ENCODE data around the gene TRIM9.
A peak's percentile ranks its signal among the peaks of the same experiment; 100 is the strongest.
"Not testable (repeated sequence)": the region's sequence is repeated elsewhere in the genome, so short reads cannot be mapped to it uniquely, and the experiment has no call there.

TRIM9 gene

DNA sequence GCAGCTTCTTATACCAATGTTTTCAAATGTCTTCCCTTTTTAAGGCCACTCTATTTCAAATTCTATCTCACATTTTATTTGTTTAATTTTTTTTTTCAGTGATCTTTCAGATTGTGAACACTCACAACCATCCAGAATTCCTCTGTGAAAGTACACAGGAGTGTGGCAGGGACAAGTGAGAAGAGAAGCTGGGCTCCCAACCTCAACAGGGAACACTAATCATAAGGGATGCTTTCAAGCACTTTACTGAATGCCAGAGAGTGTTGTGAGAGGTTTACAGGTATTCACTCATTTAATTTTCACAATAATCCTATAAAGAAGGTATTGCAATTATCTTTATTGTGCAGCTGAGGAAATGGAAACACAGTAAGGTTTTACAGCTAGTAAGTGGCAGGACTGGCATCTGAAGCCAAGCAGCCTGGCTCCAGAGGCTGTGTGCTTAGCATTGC is 90.5 kb downstream of the TRIM9 start:
- no peak for DNase-seq (ENCODE audit: low read depth)

DNA sequence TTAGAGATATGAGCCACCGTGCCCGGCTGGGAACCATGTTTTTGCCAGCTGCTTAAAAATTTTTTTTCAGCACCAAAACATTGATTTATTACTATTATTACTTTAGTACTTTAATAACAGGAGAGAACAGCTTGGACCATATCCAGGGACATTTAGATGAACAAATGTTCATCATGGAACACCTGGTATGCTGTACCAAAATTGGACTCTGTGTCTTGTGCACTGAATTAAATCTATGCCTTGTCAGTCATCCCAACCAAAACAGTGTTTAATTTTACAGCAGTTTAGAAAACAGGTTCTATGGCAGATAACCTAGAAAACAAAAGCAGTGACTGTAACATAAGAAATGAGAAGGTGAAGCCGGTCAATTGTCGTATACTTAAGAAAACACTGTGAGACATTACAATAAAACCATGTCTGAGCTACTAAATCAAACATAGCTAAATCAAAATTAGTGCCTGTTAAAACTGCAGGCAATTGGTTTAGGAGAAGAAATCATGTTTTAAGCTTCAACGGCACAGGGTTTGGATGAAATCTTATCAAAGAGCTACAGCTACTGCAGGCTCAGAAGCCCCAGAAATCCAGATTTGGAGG is 92.4 kb downstream of the TRIM9 start:
- no peak for DNase-seq (ENCODE audit: low read depth)

DNA sequence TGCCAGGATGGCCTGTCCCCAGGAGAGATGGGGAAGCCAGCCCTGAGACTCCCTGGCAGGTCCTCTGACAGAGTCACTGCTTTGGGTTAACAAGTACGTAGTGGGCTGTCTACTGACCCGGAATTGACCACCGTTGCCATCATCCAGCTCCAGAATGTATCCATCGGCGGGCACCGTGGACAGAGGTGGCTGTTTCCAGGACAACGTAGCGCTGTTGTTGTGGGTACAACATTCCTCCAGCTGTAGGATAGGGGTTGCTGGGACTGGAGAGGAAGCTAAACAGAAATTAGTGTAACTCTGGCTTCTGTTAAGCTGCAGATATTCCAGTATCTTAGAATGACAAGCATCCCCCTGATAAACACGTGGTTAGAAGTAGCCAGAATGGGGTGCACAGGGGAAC is 94.3 kb downstream of the TRIM9 start:
- DNase-seq (ENCODE audit: low read depth): no peak

DNA sequence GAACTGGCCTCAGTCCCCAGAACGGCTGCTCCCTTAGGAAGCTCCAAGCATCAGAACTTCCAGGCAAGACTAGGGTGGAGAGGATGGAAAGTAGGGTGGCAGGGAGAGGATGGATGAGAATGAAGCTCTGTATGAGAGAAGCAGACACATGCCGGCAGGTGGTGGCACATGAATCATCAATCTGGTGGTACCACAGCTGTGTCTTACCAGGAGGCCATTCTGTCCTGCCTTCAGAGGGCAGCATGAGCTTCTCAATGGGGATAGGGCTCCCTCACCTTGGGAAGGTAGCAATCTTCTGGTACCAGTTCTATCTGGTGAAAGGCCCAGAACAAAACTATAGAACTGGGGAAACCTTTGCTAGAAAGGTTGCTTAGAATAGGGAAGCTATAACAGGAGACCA is 95.2 kb downstream of the TRIM9 start:
- DNase-seq (ENCODE audit: low read depth): no peak

DNA sequence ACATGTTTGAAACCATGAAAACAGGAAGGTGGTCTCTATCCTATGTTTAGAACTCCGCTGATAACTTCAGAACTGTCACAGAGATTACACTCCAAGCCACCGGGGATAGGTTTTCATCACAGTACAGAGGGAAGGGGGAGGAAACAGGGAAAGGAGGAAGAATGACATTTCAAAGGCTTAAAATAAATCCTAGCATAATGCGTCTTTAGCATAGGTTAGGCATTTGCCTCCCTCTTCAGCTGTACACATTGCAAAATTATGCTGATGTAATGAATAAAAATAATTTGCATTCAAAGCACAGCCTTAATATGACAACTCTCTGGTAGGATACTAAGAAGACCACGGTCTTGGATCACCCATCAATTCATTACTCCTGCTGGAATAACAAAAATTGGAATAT is 96.3 kb downstream of the TRIM9 start:
- no peak for DNase-seq (ENCODE audit: low read depth)

DNA sequence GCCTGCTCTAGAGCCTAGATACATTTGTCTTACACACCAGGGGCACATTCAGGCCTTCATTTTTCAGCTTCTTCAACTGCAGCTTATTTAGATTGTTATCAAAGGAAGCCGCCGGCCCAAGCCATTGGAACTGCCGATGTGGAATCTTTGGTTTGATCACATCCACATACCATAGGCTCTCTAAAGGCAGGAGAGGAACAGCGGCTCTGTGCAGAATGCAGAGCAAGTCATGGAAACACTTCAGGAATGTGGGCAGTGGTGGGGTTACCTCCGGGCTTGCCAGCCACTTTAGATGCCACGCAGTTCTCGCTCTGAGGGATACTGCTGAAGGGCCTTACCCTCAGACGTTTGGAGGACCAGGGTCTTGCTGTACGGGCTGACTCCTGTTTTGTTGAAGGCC is 97.2 kb downstream of the TRIM9 start:
- DNase-seq (ENCODE audit: low read depth): no peak

DNA sequence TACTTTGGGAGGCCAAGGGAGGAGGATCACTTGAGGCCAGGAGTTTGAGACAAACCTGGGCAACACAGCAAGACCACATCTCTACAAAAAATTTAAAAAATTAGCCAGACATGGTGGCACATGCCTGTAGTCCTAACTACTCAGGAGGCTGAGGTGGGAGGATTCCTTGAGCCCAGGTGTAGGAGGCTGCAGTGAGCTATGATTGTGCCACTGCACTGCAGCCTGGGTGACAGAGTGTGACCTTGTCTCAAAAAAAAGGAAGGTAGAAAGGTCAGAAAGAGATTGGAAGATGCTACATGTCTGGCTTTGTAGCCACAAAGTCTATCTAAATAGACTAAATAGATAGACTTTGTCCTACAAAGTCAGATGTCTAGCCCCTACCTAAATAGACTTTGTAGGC is 100.7 kb downstream of the TRIM9 start:
- not testable (repeated sequence) for DNase-seq (ENCODE audit: low read depth)

DNA sequence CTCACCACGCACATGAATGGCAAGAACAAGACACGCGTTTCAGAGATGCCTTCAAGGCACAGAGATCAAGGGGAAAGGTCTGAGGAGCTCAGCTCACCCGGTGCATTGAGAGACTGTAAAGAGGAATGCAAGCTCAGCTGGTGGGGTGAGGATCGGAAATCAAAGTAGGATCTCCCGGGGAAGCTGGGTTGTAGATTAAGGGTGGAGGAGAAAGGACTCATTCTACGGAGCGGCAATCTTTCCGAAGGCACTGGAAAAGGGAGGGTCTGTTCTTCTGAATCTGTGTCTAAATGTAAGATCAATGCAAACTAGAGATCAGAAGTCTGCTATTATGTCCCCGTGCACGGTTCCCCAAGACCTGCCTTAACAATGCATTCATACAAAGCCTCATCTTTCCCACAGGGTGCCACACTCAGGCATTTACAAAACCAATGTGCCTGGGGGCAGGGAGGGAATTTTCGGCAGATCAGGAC is 109.0 kb downstream of the TRIM9 start:
- no peak for DNase-seq (ENCODE audit: low read depth)

DNA sequence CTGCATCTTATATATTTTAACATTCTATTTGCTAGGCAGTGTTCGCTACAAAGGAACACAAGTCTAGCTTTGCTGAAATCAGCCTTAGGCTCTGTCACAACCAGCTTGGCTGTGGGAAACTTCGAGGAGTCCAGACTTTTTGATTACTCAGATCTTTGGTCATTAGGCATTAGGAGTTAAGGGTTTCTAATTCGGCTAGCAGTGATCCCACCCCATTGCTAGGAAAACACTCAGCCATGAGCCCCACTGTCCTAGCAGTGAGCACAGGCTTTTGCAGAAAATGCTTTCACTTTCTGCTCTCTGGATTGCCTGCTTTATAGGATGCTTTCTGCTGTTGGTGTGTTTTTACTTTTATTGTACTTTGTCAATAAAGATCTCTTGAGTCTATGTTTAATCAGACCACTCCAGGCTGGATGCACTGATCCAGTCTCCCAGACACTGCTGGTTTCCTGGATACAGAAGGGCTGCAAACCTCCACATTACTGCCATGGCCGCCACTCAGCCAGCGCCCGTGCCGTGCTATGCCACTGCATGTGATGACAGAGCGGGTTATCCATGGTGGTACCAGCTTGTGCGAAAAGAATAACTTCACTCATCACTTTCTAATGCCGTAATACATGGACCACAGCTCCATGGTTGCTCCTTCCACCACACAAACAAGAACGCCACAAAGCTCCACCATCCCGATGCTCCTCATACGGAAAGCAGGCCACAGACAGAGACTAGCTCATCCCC is 109.6 kb downstream of the TRIM9 start:
- DNase-seq (ENCODE audit: low read depth): no peak

DNA sequence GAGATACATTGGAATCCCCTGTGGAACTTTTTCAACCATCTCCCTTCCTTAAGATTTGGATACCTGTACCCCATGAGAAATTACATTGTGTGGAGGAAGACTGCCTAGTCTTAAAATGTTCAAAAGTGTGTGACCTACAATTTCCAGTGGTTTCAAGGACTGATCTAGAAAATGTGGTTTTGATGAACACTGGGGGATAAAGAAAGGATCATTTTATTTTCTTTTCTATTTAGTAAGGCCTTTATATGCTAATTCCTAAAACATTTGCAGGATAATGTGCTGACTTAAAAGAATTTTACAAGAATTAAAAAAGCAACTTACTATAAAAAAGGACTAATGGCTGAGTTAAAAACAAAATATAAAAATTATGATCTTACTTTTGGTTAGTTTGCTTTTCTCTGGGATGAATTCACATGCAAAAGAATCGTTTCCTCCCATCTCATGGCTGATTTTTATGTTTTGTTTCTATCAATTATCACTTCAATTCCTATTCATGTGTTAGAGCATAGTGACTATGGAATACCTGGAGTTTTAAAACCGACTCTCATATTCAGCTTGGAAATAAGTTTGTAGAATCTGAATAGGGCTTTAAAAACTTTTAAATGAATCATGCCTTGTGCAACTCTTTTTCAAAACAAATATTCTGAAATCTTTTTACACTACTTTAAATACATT is 110.7 kb downstream of the TRIM9 start:
- DNase-seq (ENCODE audit: low read depth): no peak

DNA sequence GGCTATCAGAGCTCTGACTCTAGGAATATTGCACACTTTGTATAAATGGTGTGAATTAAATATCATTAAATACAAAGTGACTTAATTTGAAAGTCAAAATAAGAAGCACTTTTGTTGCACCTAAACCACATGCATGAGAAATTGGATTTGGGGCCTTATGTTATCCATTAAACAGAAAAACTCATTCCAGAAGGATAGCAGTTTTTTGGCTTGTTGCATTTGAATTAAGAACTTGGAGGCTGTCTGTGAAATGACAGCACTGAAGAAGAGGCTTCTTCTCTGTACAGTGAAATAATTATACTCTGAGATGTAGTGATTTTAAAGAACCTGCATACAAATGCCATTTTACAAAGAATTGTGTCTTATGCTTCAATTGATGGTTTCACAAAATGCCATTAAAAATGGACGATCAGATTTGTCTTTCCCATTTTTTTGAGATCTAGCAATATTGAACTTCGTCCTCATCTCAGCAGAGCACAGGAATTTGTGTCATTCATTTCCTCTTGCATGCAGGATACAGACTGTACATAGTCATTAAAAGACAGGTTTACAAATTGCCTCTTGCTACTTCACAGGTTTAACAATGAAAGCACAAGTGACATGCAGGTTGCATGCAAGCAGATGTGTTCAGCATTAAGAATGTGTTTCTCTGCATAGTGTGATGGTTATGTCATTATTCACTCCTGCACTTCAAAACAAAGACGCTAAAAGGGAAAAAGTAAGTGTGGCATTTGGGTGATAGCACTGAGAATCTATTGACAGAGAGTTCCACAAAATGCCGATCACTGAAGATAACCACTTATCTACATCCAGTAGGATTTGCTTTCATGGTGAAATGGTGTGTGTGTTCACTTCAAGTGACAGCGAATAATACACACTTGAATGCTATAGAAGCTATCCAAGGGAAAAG is 114.7 kb downstream of the TRIM9 start:
- DNase-seq (ENCODE audit: low read depth): no peak

DNA sequence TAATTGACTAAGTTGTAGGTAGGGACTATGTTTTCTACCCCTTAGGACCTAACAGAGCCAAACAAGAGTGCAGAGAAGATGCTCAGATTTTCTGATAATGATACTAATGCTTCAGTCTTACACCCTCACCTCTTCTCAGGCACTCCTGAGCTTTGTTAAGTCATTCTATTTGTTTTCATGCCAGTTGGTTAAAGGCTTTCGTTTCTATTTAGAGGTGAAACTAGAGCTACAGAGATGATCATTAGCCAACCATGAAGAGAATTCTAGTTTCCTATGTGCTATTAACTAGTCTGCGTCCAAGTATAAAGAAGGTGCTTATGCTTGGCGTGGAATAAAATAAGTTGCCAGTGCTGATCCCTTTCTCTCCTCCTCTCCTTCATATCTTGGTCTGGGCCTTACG is 116.0 kb downstream of the TRIM9 start:
- no peak for DNase-seq (ENCODE audit: low read depth)

DNA sequence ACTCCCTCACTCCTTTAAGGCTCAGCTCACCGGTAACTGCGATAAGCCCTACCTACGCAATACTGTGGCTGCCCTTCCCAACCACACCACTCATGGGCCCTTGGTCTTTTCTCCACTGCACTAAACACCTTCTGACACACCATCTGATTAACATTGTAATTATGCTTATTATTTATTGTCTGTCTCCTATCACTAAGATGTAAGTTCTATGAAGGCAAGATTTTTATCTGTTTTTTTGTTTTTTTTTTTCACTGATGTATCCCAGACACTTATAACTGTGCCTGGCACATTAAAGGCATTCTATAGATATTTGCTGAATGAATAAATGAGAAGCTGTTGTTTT is 116.4 kb downstream of the TRIM9 start:
- DNase-seq (ENCODE audit: low read depth): no peak

DNA sequence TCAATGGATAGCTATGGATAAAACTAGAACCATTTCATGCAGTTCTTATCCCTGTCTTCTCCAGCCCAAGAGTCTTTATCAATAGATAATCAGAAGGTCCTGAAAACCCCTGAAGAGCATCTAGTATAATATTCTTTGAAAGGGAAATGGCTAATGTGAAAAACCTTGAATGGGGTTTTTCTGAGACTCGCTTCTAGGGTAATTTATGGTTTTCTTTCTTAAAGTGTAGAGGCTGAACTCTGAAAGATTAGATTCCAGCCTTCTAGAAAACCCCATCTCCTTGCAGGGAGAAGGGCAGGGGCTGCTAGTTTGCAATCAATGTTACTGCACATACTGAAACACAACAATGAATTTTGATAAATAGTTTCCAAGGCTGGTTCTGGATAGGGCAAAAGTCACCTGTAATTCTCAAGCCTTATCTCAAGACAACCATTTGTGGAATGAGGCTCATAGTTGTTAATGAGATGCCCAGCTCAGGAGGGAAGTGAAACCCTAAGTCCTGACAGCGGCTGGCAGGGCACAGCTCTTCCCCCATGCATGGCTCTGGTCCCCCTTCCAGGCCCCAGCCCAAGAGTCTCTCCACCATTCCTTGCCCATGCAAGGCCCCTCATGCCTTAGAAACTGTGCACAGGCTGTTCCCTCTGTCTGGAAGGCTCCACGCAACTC is 116.9 kb downstream of the TRIM9 start:
- no peak for DNase-seq (ENCODE audit: low read depth)

DNA sequence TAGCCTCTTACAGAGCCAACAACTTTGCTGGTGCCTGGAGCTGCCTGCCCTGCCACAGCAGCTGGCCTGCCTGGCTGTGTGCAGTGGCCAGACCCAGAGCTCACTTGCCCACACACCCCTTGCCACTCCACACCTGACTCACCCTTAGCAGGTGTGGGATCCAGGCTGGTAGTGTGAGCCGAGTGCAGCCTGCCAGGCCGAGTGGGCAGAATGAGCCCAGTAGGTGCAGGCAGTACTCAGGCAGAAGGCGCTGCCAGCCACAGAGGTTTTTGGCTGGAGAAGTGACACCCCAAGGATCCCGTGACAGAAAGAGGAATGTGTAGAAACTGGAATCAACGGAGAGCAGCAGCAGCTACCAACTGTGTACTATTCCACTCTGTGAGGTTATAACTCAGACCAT is 120.8 kb downstream of the TRIM9 start:
- no peak for DNase-seq (ENCODE audit: low read depth)

DNA sequence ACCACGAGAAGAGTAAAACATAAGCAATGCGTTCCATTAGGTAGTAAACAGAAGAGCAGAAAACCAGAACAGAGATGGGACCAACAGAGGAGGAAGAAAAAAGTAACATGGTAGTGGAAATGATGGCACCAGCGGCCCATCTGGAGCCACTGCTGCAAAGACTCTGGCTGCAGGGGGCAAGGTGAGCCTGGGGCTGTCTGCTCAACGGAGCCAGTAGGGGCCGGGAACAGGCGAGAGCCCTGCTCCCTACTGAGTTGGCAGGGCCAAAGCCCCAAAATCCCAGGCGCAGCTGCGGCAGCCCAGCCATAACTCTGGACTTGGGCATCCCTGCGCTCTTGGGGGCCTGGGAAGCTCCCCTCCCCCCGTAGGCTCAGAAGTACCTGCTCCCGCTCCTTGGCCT is 122.2 kb downstream of the TRIM9 start:
- DNase-seq (ENCODE audit: low read depth): no peak

DNA sequence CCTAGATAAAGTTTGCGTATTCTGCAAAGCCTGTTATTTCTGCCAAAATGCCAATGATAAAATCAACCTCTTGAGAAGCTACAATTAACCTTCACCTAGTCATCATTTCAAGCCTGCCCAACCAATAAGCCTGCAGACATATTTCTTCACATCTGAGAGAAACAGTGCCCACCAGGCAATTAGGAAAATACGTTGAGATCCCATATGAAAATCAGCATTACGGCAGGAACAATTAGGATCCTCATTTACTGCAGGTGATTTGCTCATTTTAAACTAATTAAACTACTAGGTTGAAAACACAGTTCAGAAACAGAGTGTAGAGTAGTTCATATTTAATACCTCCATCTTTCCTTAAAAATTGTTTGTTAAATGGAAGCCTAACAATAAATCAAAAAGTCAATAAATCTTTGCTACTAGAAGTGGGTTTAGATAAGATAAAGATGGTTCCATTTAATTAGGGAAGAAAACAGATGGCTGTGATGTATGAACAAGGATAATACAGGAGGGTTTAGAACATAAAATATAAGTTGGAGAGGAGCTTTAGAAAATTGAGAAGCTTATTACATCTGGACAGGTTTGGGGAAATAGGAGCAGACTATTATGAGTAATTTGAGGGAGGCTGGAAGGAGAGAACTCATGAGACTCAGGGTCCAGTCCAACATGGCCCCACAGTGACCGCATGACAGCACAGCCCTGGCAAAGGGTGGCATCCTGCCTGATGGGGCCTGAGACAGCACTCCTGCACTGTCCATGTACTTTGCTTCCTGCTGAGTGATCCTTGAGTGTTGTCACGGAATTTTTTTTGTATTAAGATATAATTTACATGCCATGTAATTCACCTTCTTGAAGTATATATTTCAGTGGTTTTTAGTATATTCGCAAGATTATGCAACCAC is 123.8 kb downstream of the TRIM9 start:
- DNase-seq (ENCODE audit: low read depth): no peak

DNA sequence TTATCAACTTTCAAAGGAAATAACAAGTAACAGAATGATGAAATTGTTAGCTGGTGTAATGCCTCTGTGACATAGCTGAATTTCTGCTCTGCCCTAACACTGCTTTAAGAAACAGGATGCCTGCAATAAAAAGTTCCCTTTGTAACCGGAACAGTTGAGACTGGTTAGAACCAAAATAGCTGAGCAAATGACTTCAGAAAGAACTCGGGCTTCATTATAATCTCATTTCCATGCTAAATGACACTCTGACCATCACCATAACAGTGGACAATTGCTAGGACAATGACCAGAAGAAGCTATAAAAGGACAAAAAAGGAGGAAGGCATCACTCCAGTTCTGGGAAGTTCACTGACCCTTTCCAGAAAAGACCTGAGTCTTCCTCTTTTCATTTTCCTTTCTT is 127.1 kb downstream of the TRIM9 start:
- no peak for DNase-seq (ENCODE audit: low read depth)

DNA sequence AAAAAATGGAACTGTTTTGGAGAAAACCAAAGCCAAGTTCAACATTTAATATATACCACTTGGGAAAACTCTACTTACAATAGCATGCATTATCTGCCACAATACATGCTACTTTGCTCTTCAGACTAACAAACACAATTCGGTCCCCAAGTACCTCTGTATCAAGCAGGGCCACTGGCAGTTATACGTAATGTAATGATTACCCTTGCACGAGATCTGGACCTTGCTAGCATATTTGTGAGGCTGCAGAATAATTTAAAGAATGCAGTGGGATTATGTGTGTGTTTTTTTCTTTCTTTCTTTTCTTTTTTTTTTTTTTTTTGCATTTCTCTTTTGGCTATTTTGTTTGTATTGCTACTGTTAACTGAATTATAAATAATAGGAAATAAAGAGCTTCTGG is 127.8 kb downstream of the TRIM9 start:
- no peak for DNase-seq (ENCODE audit: low read depth)

DNA sequence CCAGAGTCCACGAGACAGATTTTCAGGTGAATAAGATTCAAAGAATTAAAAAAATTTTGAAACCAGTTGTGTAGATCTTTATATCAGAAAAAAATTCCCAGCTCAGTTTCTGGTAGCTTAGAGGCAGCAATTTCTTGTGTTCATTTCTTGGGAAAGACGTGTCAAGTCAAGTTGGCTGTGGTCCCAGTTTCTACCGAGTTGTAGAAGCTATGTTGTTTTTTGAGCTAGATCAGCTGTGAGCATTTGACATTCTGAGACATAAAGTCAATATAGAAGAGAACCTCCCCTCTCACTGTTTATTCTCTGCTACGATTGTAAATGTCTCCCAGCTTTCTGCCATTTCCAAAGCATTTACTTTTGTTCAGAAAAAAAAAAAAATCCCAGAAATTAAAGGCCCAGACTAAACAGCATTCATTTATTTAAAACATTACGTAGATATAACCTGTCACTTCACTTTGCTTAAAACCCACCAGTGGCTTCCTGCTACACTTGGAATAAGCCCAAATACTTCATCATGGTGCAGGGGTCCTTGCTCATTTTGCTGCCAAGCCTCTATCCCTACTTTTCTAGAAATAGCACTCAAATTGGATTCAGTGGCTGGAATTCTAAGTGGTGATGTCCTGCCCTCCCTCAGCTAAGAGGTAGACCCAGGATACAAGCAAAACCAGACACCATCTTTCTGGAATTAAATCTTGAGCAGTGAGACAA is 130.1 kb downstream of the TRIM9 start:
- peak; percentile 82 for DNase-seq (ENCODE audit: low read depth)
